GM21717 (cell line): ENCODE results near the gene SYPL2.

Source experiments
- ATAC-seq: cut with Tn5 transposase; IDR thresholded peaks from one replicate; pipeline ENCODE4 v1.9.1; 2021; ENCODE audit warnings: mild to moderate bottlenecking, moderate library complexity; ENCODE audit not compliant: unreplicated experiment

Gene SYPL2

GRCh38 chr1:109513110-109513710 is 46.9 kb downstream of the SYPL2 start:
- ATAC-seq: no peak

- ATAC-seq: no peak
Observed at GRCh38 chr1:109514846-109515245, 48.5 kb downstream of the SYPL2 start.

DNA sequence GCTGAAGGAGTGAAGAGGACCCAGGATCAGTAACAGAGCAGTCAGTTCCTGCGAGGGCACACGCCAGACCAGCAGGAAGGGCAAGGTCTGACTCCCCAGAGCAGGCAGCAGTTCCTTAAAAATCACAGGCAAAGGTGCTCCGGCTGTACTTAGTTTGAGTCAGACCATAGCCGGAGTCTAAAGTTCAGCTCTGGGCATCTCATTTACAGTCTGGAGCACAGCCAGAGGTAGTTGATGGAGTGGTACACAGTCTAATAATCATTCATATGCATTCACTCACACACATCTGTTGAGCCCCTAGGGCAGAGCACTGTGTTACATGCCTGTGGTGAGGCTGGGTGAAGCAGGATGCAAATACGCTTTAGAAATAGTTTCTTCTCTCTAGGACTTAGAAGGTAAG is 50.5 kb downstream of the SYPL2 start:
- ATAC-seq: no peak

DNA sequence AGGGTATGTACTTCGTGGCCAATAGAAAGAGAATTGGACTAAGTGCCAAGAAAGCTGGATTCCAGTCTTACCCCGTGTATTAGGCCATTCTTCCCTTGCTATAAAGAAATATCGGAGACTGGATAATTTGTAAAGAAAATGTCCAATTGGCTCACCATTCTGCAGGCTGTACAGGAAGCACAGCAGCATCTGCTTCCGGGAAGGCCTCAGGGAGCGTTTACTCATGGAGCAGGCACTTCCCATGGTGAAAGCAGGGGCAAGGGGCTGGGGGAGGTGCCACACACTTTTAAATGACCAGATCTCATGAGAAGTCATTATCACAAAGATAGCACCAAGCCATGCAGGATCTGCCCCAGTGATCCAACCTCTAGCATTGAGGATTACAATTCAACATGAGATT is 51.0 kb downstream of the SYPL2 start:
- no peak for ATAC-seq

DNA sequence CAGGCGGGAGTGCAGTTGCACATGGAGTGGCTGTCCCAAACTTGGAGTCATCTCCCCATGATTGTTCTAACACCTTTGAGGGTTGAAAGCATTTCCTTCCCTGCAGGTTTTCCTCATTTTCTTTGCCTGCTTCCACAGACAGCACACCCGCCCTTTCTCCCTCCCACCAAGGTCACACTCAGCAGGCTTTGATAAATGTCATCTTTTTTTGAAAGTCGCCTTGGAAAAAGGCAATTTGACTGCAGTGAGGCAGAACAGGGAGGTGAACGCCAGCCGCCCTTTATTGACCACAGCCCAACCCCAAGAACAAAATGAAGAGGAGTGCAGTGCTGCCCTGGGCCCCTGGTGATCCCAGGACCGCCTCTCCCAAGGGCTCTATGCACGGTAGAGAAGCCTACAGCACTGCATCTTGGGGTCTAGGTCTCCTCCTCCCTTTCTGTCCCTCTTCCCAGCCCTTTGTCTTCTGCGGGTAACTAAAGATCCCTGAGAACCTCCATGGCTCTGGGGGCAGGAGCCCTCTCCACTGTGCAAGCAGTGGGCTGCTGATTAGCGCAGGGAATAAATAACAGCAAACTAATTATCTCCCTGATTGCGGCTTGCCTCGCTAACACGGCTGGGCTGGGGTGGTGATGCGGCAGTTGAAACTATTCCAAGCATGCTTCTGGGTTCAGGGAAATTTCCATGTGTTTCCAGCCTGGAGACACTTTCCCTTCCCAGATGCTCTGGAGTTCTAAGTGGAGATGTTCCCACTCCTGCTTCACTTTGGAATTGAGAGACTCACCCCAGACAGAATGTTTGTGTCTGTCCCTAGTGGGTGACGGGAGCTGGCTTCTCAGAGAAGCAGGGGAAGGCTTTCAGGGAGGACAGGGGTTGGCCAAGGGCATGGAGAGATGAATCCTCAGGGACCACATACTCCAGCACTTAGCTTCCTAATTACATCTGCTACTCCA is 54.9 kb downstream of the SYPL2 start:
- no peak for ATAC-seq

DNA sequence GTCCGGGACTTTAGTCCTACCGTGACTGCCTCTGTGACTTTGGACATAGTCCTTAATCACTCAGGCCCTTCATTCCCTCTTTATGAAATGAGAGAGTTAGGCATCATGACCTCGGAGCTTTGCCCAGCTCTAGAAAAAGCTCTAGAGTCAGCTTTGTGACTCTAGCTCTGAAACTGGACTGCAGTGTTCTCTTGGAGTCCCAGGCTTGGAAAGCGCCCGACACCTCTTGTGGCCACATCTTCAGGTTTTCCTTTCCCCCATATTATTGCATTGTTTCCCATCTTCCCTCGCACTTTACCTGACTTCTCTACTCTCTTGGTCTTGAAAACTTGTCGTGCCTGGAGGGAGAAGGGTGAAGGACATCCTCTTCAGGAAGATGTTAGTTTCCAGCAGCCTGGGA is 55.7 kb downstream of the SYPL2 start:
- no peak for ATAC-seq

- ATAC-seq: no peak
Observed at GRCh38 chr1:109523706-109524105, 57.4 kb downstream of the SYPL2 start.

GRCh38 chr1:109527098-109527811 is 60.9 kb downstream of the SYPL2 start:
- ATAC-seq: peak; percentile 56

DNA sequence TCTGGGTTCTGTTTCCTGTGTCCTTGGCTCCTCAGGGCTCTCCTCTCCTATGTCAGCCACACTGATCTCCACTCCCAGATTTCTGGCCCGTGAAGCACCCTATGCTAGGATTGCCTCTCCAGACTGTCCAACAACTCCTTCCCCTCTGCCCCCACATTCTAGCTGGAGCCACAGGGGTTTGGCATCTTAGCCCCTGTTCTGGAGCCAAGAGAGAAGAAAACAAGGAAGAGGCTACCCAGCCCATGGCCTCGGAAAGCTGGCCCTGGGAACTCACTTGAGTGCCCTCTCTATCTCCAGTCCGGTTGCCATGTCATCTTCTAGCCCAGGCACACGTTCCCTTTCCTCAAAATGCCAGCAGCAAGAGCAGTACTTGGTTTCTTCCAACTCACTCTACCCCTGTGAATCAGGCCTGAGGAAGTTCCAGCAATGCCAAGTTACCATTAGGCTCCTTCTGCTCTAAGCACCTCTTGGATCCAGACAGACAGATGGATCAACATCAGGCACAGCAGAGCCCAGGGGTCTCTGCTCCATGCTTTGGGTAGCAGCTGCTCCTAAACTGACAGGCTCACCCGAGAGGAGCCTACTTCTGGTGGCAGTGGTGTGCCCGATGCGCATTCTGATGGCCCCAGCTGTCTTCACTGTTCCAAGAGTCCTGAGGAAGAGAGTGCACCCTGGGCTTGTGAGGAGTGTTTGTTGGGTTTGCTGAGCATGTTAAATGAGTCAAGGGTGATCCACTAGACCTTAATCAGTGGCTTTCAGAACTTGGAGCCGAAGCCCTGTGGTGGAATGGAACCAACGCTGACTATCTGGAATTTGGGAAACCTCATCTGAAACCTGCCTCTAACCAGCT is 61.7 kb downstream of the SYPL2 start:
- no peak for ATAC-seq

GRCh38 chr1:109528712-109529111 is 62.4 kb downstream of the SYPL2 start:
- ATAC-seq: no peak

GRCh38 chr1:109529881-109530456 is 63.6 kb downstream of the SYPL2 start:
- ATAC-seq: no peak

DNA sequence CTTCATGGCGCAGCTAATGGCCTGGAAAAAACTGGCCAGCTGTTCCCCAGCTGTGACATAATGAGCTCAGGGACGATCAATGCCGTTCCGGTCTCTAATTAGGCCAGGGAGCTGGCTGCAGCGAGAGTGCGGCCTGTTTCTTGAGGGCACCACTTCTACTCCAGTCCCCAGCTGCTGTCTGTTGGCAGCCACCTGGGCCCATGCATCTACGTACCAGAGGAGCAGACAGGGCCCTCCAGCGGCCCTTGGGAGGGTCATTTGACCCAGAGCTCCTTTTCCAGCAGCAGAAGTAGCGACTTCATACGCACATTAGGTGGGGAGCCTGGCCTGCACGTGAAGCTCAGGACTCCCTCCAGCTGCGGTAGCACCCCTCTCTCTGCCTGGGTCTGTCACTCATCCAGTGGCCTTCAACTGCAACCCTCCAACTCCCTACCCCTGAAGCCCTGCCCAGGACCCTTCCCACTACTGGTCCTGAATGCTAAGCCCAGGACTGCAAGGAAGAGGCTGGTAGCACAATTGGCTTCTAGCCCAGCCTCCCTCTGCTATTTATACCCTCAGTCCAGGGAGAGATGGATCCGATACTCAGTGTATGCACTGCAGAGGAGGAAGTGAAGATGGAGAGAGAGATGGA is 64.2 kb downstream of the SYPL2 start:
- ATAC-seq: no peak

DNA sequence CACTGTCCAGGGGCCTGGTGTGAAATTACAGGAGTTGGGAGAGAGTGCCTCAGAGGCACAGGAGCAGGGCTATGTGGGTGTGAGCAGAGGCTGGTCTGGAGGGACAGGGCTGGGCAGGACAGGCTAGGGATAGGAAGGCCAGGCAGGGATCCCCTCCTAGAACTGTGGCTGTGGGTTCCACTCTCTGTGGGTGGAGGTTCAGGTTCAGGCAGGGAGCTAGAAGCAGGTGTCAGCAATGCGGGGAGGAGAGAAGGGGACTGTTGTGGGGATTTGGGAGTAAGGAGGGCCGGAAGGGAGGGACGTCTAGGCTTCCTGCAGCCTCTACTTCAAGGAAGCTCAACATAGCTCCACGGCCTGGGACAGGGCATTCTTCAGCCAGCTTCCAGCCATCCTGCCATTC is 65.0 kb downstream of the SYPL2 start:
- no peak for ATAC-seq
